Mucosa of descending colon (tissue), 3 donors: ENCODE results near the gene ZNF213. TPM values are rescaled to one million over a fixed set of nuclear protein-coding genes. Genes with fewer than 3 reads are reported as not detected.

Experiments used
- ATAC-seq: fragments of 200-7000 bp; cut with Tn5 transposase; one replicate; pipeline ENCODE4 v1.9.1; 2020; ENCODE audit warnings: mild to moderate bottlenecking, moderate library complexity
- DNase-seq, 3 donors: peaks; one replicate each; pipeline ENCODE4 v3.0.0-alpha.2; 2020
- H3K36me3 ChIP-seq: fragments of 200-600 bp; one replicate; pipeline ENCODE4 v1.8.0; 2021; ENCODE audit warnings: low read depth, mild to moderate bottlenecking
- H3K4me1 ChIP-seq: fragments of 200-600 bp; one replicate; pipeline ENCODE4 v1.8.0; 2021; ENCODE audit warnings: low read depth, mild to moderate bottlenecking
- H3K4me3 ChIP-seq: fragments of 200-600 bp; one replicate; pipeline ENCODE4 v1.8.0; 2021; ENCODE audit warnings: mild to moderate bottlenecking
- H3K9me3 ChIP-seq: fragments of 200-600 bp; one replicate; pipeline ENCODE4 v1.8.0; 2021; ENCODE audit warnings: mild to moderate bottlenecking
- CTCF ChIP-seq: fragments of 200-600 bp; IDR thresholded peaks from one replicate; pipeline ENCODE4 v1.8.0; 2022; ENCODE audit warnings: antibody characterized with exemption, mild to moderate bottlenecking
- intact Hi-C, 2 donors: fragments of 100-400 bp; cut with DNase I in 1 of 2; cut with micrococcal nuclease in 1 of 2; formaldehyde crosslinking; loops; one replicate each; pipeline versions ENCODE4 v1.11.0 to v1.11.1; 2022; cut with DNase I, micrococcal nuclease
- total RNA-seq, 3 donors: library from RNA; stranded (reverse); fragmentation: NEBNext Ultra II Directional in 2 of 3; extraction: Animal tissue kit (Norgen Biotek cat#: 25700) in 2 of 3; gene quantifications; one replicate each; pipeline versions ENCODE4 v1.2.1 to v1.2.4, GENCODE V29; 2021 to 2023
- donor health status: DM: no; HTN: no; CAD: no; lungs with moderate emphysema.
- donor health status: DM: no; HTN: no; CAD: no.
- donor health status: DM: no; HTN: yes; CAD: no.

Gene ZNF213
- total RNA-seq, 3 donors from 2014 or later = 10.3 to 18.1 (median 14.1) TPM

GRCh38 chr16:3129137-3130131, 5.4 kb upstream of the ZNF213 start:
- intact Hi-C loops = no loop called here
- ATAC-seq = peak; percentile 87
- TF ChIP-seq CTCF = peak; percentile 89

GRCh38 chr16:3131755-3132377, 3.0 kb upstream of the ZNF213 start:
- ATAC-seq = peak; percentile 11
- no peaks in the 10 kb centered on the region for H3K36me3 ChIP-seq
- H3K9me3 ChIP-seq = no peaks in the 10 kb centered on the region
- no peak for TF ChIP-seq CTCF
- peak in 2 of 3 donors; percentile 55 to 66 for DNase-seq
- H3K4me3 ChIP-seq = no peak overlapping the region
- intact Hi-C loops = no loop called here
- H3K4me1 ChIP-seq = peaks cover 13% of the 10 kb centered on the region

More at GRCh38 chr16:3129137-3130131, 5.4 kb upstream of the ZNF213 start:
- no peak overlapping the region for H3K4me3 ChIP-seq
- no peaks in the 10 kb centered on the region for H3K36me3 ChIP-seq
- peak; percentile 76 to 85 (median 78) for DNase-seq
- H3K4me1 ChIP-seq = peaks cover 13% of the 10 kb centered on the region
- H3K9me3 ChIP-seq = no peaks in the 10 kb centered on the region

GRCh38 chr16:3133844-3134243, 985 bp upstream of the ZNF213 start:
- H3K36me3 ChIP-seq = no peaks in the 10 kb centered on the region
- TF ChIP-seq CTCF = no peak
- DNase-seq (no peak), ATAC-seq (no peak)
- no peaks in the 10 kb centered on the region for H3K9me3 ChIP-seq
- peaks cover 10% of the 10 kb centered on the region for H3K4me1 ChIP-seq
- intact Hi-C loops = no loop called here
- H3K4me3 ChIP-seq = peak overlapping the region; percentile 82

GRCh38 chr16:3135126-3135715, 392 bp downstream of the ZNF213 start:
- Histone ChIP-seq H3K4me1 (no peaks in the 10 kb centered on the region), H3K36me3 (no peaks in the 10 kb centered on the region), H3K9me3 (no peaks in the 10 kb centered on the region), H3K4me3 (peak overlapping the region; percentile 82)
- DNase-seq (no peak), ATAC-seq (peak; percentile 3)
- intact Hi-C loops = no loop called here
- no peak for TF ChIP-seq CTCF

- DNase-seq (peak in 1 of 3 donors; percentile 48), ATAC-seq (no peak)
- intact Hi-C loops = no loop called here
- H3K4me3 ChIP-seq = no peak overlapping the region
- H3K9me3 ChIP-seq = no peaks in the 10 kb centered on the region
- H3K4me1 ChIP-seq = no peaks in the 10 kb centered on the region
- TF ChIP-seq CTCF = no peak
- H3K36me3 ChIP-seq = no peaks in the 10 kb centered on the region
These were observed 2.4 kb downstream of the ZNF213 start for GRCh38 chr16:3137267-3137666.
